SK-N-SH treated with all-trans-retinoic acid at 6 μM for 48 hours (cell line): ENCODE results near the gene NDUFA5.

Experiments
- ARNTL ChIP-seq: fragments of 450-650 bp; formaldehyde crosslinking; IDR thresholded peaks from 2 replicates; pipeline ENCODE4 v1.5.0; 2020; ENCODE audit warnings: low read depth, mild to moderate bottlenecking, moderate library complexity, borderline replicate concordance
- BACH2 ChIP-seq: fragments of 250-450 bp; sonication (Bioruptor Pico); IDR thresholded peaks from 2 replicates; pipeline ENCODE4 v1.9.0; 2021; ENCODE audit warnings: mild to moderate bottlenecking, borderline replicate concordance
- GLIS3 ChIP-seq: fragments of 250-450 bp; sonication (Bioruptor Pico); IDR thresholded peaks from 2 replicates; pipeline ENCODE4 v1.5.0; 2020; ENCODE audit warnings: mild to moderate bottlenecking, moderate library complexity
- PATZ1 ChIP-seq: fragments of 250-450 bp; sonication (Bioruptor Pico); IDR thresholded peaks from 2 replicates; pipeline ENCODE4 v1.8.0; 2020; ENCODE audit warnings: mild to moderate bottlenecking, moderate library complexity, borderline replicate concordance
- TCF4 ChIP-seq: fragments of 250-450 bp; sonication (Bioruptor Pico); IDR thresholded peaks from 2 replicates; pipeline ENCODE4 v1.8.0; 2021; ENCODE audit warnings: mild to moderate bottlenecking, moderate library complexity, borderline replicate concordance
- TSHZ2 ChIP-seq: fragments of 250-450 bp; sonication (Bioruptor Pico); IDR thresholded peaks from 2 replicates; pipeline ENCODE4 v1.5.0; 2020; ENCODE audit warnings: mild to moderate bottlenecking, moderate library complexity
- TF ChIP-seq, protein P1 (sequence below): fragments of 250-450 bp; sonication (Bioruptor Pico); IDR thresholded peaks from 2 replicates; pipeline ENCODE4 v1.5.1; 2020; ENCODE audit warnings: low read depth, mild to moderate bottlenecking, moderate library complexity

GRCh38 chr7:123558289-123558874 lies 764 bp upstream of the NDUFA5 start:
- TF ChIP-seq GLIS3 (CRISPR knock-in tag): no peak
- TF ChIP-seq, protein P1, sequence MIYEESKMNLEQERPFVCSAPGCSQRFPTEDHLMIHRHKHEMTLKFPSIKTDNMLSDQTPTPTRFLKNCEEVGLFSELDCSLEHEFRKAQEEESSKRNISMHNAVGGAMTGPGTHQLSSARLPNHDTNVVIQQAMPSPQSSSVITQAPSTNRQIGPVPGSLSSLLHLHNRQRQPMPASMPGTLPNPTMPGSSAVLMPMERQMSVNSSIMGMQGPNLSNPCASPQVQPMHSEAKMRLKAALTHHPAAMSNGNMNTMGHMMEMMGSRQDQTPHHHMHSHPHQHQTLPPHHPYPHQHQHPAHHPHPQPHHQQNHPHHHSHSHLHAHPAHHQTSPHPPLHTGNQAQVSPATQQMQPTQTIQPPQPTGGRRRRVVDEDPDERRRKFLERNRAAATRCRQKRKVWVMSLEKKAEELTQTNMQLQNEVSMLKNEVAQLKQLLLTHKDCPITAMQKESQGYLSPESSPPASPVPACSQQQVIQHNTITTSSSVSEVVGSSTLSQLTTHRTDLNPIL (CRISPR knock-in tag): no peak
- TF ChIP-seq TCF4 (CRISPR knock-in tag): no peak
- no peak for TF ChIP-seq ARNTL (CRISPR knock-in tag)
- no peak for TF ChIP-seq PATZ1 (CRISPR knock-in tag)
- TF ChIP-seq BACH2 (CRISPR knock-in tag): no peak
- TF ChIP-seq TSHZ2: no peak
